ENCODE results near the gene OLA1.

DNA sequence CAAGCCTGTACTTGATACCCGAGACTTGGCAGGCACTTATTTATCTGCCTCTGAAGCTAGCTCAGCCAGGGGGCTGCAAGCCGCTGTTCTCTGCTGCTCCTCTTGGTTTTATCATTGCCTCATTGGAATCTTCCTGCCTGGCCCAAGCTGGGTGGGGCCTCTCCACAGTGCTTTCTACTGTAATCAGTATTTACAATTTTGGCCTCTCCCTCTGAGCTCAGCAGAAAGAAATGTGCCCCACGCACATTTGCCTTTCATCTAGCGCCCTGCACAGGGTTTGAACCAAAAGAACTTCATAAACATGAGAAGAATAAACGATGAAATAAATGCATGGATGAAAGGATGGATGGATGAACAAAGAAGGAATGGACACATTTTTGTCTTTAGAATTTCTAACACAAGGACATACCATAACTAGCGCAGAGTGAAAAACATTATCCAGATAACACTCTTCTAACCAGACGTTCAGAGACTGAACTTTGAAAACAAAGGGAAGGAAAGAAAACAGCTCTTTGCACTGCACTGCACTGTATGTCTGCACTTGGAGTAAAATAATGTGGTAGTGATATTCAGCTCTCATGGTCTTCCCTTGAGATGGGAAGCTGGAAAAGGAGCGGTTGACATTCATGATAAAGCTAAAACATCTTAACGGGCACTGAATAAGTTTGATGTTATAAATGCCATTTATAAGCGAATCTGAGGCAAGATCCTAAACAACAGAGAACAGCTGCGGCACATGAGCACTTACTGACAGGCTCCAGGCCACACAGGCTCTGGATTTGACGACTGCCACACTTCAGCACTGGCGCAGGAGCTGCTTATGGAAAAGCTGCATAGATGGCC, 196.4 kb downstream of the OLA1 start:
- no peak for TF ChIP-seq EZH2 (optimal IDR thresholded peaks at IDR 0.05; ENCODE audit: low read depth, low read length)
- no peak for TF ChIP-seq CTCF (IDR thresholded peaks at IDR 0.05; ENCODE audit: low read length)
